SW480 (cell line): ENCODE results near the gene SCAANT1.

Experiments used
- DNase-seq: peaks from one replicate; pipeline ENCODE4 v3.0.0-alpha.2; 2016; ENCODE audit warnings: low spot score

Gene SCAANT1

GRCh38 chr3:63900459-63900858 is 11.7 kb downstream of the SCAANT1 start:
- DNase-seq = no peak

- no peak for DNase-seq
These were observed 12.2 kb downstream of the SCAANT1 start for GRCh38 chr3:63900010-63900409.

GRCh38 chr3:63896332-63897030 is 15.7 kb downstream of the SCAANT1 start:
- DNase-seq = no peak

- DNase-seq = no peak
These were observed 16.6 kb downstream of the SCAANT1 start for GRCh38 chr3:63895422-63896189.

GRCh38 chr3:63892773-63893352 is 19.3 kb downstream of the SCAANT1 start:
- DNase-seq = no peak

GRCh38 chr3:63891518-63891917 is 20.7 kb downstream of the SCAANT1 start:
- no peak for DNase-seq

GRCh38 chr3:63886858-63887257 is 25.3 kb downstream of the SCAANT1 start:
- no peak for DNase-seq

- DNase-seq = no peak
These were observed 31.5 kb downstream of the SCAANT1 start for GRCh38 chr3:63880653-63881052.

GRCh38 chr3:63878394-63879060 is 33.7 kb downstream of the SCAANT1 start:
- DNase-seq = peak; percentile 45

- DNase-seq = no peak
These were observed 34.3 kb downstream of the SCAANT1 start for GRCh38 chr3:63877737-63878393.

GRCh38 chr3:63876260-63876659 is 35.9 kb downstream of the SCAANT1 start:
- DNase-seq = no peak

- DNase-seq = no peak
These were observed 36.7 kb downstream of the SCAANT1 start for GRCh38 chr3:63875510-63875909.

GRCh38 chr3:63874769-63875168 is 37.4 kb downstream of the SCAANT1 start:
- DNase-seq = no peak

- DNase-seq = peak; percentile 43
These were observed 39.9 kb downstream of the SCAANT1 start for GRCh38 chr3:63872135-63872924.

- DNase-seq = no peak
These were observed 41.6 kb downstream of the SCAANT1 start for GRCh38 chr3:63870615-63871005.

- DNase-seq = no peak
These were observed 42.1 kb downstream of the SCAANT1 start for GRCh38 chr3:63869940-63870614.

- DNase-seq = no peak
These were observed 45.0 kb downstream of the SCAANT1 start for GRCh38 chr3:63867225-63867624.

GRCh38 chr3:63864965-63865327 is 47.2 kb downstream of the SCAANT1 start:
- no peak for DNase-seq

GRCh38 chr3:63864008-63864964 is 47.9 kb downstream of the SCAANT1 start:
- DNase-seq = peak; percentile 36
